Thyroid gland (tissue), 4 donors: ENCODE measurements around the gene PPP1R12B.
"Not testable (repeated sequence)": the region's sequence is repeated elsewhere in the genome, so short reads cannot be mapped to it uniquely, and the experiment has no call there.

ENCODE experiments used
- CTCF ChIP-seq, 6 experiments: fragments of 200-600 bp in 3 of 6; fragments of 450-650 bp in 3 of 6; sonication (generic) in 3 of 6; IDR thresholded peaks; one replicate each; pipeline ENCODE4 v1.5.1; 2016 to 2019; ENCODE audit warnings: antibody characterized with exemption in 6 of 6, mild to moderate bottlenecking in 2 of 6, inconsistent platforms in 1 of 6, moderate library complexity in 1 of 6
- POLR2A ChIP-seq, 2 donors: fragments of 450-650 bp; IDR thresholded peaks; one replicate each; pipeline ENCODE4 v1.6.1; 2017; ENCODE audit warnings: antibody characterized with exemption in 2 of 2, mild to moderate bottlenecking in 2 of 2, moderate library complexity in 1 of 2

- not testable (repeated sequence) for TF ChIP-seq POLR2A, CTCF (IDR thresholded peaks at IDR 0.05)
These were observed 290.3 kb downstream of the PPP1R12B start for GRCh38 chr1:202638701-202639305.
